ENCODE results near the gene CCDC142.

GRCh38 chr2:74501335-74502071, 18.7 kb upstream of the CCDC142 start:
- TF ChIP-seq CTCF (IDR thresholded peaks at IDR 0.05; ENCODE audit: poor library complexity, severe bottlenecking) (no peak), EZH2 (IDR thresholded peaks at IDR 0.05; ENCODE audit: borderline replicate concordance, insufficient read depth, low read length, poor library complexity, severe bottlenecking) (no peak), EP300 (conservative IDR thresholded peaks at IDR 0.05; ENCODE audit: poor library complexity, severe bottlenecking) (no peak), RAD21 (conservative IDR thresholded peaks at IDR 0.05) (no peak), TAF1 (IDR thresholded peaks at IDR 0.05; ENCODE audit: low read depth) (no peak), MXI1 (conservative IDR thresholded peaks at IDR 0.05; ENCODE audit: poor library complexity, severe bottlenecking) (no peak), POLR2AphosphoS5 (IDR thresholded peaks at IDR 0.05) (no peak), REST (IDR thresholded peaks at IDR 0.05; ENCODE audit: borderline replicate concordance) (no peak), SMC3 (conservative IDR thresholded peaks at IDR 0.05; ENCODE audit: poor library complexity) (no peak)
